ENCODE data around the gene BCAS1.

BCAS1 gene

GRCh38 chr20:53963635-53964034 is 106.8 kb downstream of the BCAS1 start:
- TF ChIP-seq POLR2A (IDR thresholded peaks at IDR 0.05; ENCODE audit: low read length) (no peak), GATA1 (IDR thresholded peaks at IDR 0.05; ENCODE audit: low read depth, low read length) (no peak)
- no peak for DNase-seq

- TF ChIP-seq GATA1 (IDR thresholded peaks at IDR 0.05; ENCODE audit: low read depth, low read length) = no peak
- DNase-seq = no peak
Measured at GRCh38 chr20:53962388-53962787, 108.0 kb downstream of the BCAS1 start.

- DNase-seq = no peak
- no peak for TF ChIP-seq GATA1 (IDR thresholded peaks at IDR 0.05; ENCODE audit: low read depth, low read length)
- TF ChIP-seq POLR2A (IDR thresholded peaks at IDR 0.05; ENCODE audit: low read length) = no peak
Measured at GRCh38 chr20:53961527-53961926, 108.9 kb downstream of the BCAS1 start.

GRCh38 chr20:53960579-53961272 is 109.7 kb downstream of the BCAS1 start:
- DNase-seq = no peak
- TF ChIP-seq GATA1 (IDR thresholded peaks at IDR 0.05; ENCODE audit: low read depth, low read length) (no peak), POLR2A (IDR thresholded peaks at IDR 0.05; ENCODE audit: low read length) (no peak)

- TF ChIP-seq POLR2A (IDR thresholded peaks at IDR 0.05; ENCODE audit: low read length) = no peak
- no peak for TF ChIP-seq GATA1 (IDR thresholded peaks at IDR 0.05; ENCODE audit: low read depth, low read length)
Measured at GRCh38 chr20:53959911-53960578, 110.3 kb downstream of the BCAS1 start.

GRCh38 chr20:53958260-53958659 is 112.1 kb downstream of the BCAS1 start:
- TF ChIP-seq GATA1 (IDR thresholded peaks at IDR 0.05; ENCODE audit: low read depth, low read length) (no peak), POLR2A (IDR thresholded peaks at IDR 0.05; ENCODE audit: low read length) (no peak)
- no peak for DNase-seq

More at GRCh38 chr20:53959911-53960578, 110.3 kb downstream of the BCAS1 start:
- DNase-seq = no peak

- TF ChIP-seq GATA1 (IDR thresholded peaks at IDR 0.05; ENCODE audit: low read depth, low read length) (no peak), POLR2A (IDR thresholded peaks at IDR 0.05; ENCODE audit: low read length) (no peak)
- DNase-seq = no peak
Measured at GRCh38 chr20:53957451-53958172, 112.8 kb downstream of the BCAS1 start.

- TF ChIP-seq GATA1 (IDR thresholded peaks at IDR 0.05; ENCODE audit: low read depth, low read length) = no peak
- no peak for TF ChIP-seq POLR2A (IDR thresholded peaks at IDR 0.05; ENCODE audit: low read length)
Measured at GRCh38 chr20:53956013-53956715, 114.2 kb downstream of the BCAS1 start.

GRCh38 chr20:53954723-53955658 is 115.4 kb downstream of the BCAS1 start:
- no peak for DNase-seq
- TF ChIP-seq GATA1 (IDR thresholded peaks at IDR 0.05; ENCODE audit: low read depth, low read length) (no peak), POLR2A (IDR thresholded peaks at IDR 0.05; ENCODE audit: low read length) (no peak)

More at GRCh38 chr20:53956013-53956715, 114.2 kb downstream of the BCAS1 start:
- DNase-seq = no peak

- no peak for TF ChIP-seq POLR2A (IDR thresholded peaks at IDR 0.05; ENCODE audit: low read length)
- no peak for TF ChIP-seq GATA1 (IDR thresholded peaks at IDR 0.05; ENCODE audit: low read depth, low read length)
- DNase-seq = no peak
Measured at GRCh38 chr20:53952528-53953096, 117.8 kb downstream of the BCAS1 start.

GRCh38 chr20:53950578-53950977 is 119.8 kb downstream of the BCAS1 start:
- no peak for DNase-seq
- no peak for TF ChIP-seq GATA1 (IDR thresholded peaks at IDR 0.05; ENCODE audit: low read depth, low read length)
- no peak for TF ChIP-seq POLR2A (IDR thresholded peaks at IDR 0.05; ENCODE audit: low read length)

GRCh38 chr20:53950031-53950430 is 120.4 kb downstream of the BCAS1 start:
- no peak for TF ChIP-seq POLR2A (IDR thresholded peaks at IDR 0.05; ENCODE audit: low read length)
- TF ChIP-seq GATA1 (IDR thresholded peaks at IDR 0.05; ENCODE audit: low read depth, low read length) = no peak
- DNase-seq = peak in 1 of 2 experiments; percentile 14

All from erythroblast (primary cell).